Measurements from ENCODE around the gene SLC25A17.

GRCh38 chr22:40867109-40867508, 48.0 kb upstream of the SLC25A17 start:
- no peak for TF ChIP-seq CTCF (conservative IDR thresholded peaks at IDR 0.05 in 1 of 2, IDR thresholded peaks at IDR 0.05 in 1 of 2; ENCODE audit: low read depth in 1 of 2, low read length in 2 of 2)
- no peak for TF ChIP-seq EZH2 (IDR thresholded peaks at IDR 0.05; ENCODE audit: low read length, missing control alignments)

Measured in fibroblast of lung (primary cell).